Right lobe of liver (tissue), 6 donors: ENCODE results near the gene MIS18BP1. TPM values are rescaled to one million over a fixed set of nuclear protein-coding genes. Genes with fewer than 3 reads are reported as not detected.

ENCODE experiments used
- ATAC-seq, 4 donors: fragments of 200-7000 bp; cut with Tn5 transposase; one replicate each; pipeline ENCODE4 v1.9.1; 2020; ENCODE audit warnings: mild to moderate bottlenecking in 4 of 4, moderate library complexity in 4 of 4
- DNase-seq, 3 donors: peaks; one replicate each; pipeline ENCODE4 v3.0.0-alpha.2; 2020
- H3K27ac ChIP-seq, 3 donors: fragments of 200-600 bp; one replicate each; pipeline ENCODE4 v1.8.0; 2022
- H3K27me3 ChIP-seq, 2 donors: fragments of 200-600 bp; one replicate each; pipeline ENCODE4 v1.8.0; 2022
- H3K36me3 ChIP-seq, 4 donors: fragments of 200-600 bp; sonication (generic) in 1 of 4; one replicate each; pipeline versions ENCODE4 v1.5.1 to v1.8.0; 2017 to 2022; ENCODE audit warnings: control low read depth in 1 of 4
- H3K4me1 ChIP-seq, 4 donors: fragments of 200-600 bp; sonication (generic) in 1 of 4; one replicate each; pipeline versions ENCODE4 v1.5.1 to v1.8.0; 2017 to 2022; ENCODE audit warnings: control low read depth in 1 of 4
- H3K4me3 ChIP-seq, 3 donors: fragments of 200-600 bp; one replicate each; pipeline ENCODE4 v1.8.0; 2022
- H3K9me3 ChIP-seq, 4 donors: fragments of 200-600 bp; sonication (generic) in 1 of 4; one replicate each; pipeline versions ENCODE4 v1.5.1 to v1.8.0; 2017 to 2022; ENCODE audit warnings: control low read depth in 1 of 4
- POLR2A ChIP-seq: fragments of 450-650 bp; IDR thresholded peaks from one replicate; pipeline ENCODE4 v1.6.1; 2017; ENCODE audit warnings: antibody characterized with exemption, mild to moderate bottlenecking
- WGBS: methylation state at CpG from one replicate; pipeline ENCODE4 v1.1.6; 2018; ENCODE audit warnings: low coverage, low lambda C conversion rate; ENCODE audit not compliant: insufficient coverage; ENCODE audit errors: missing lambda C conversion rate; 5-methylcytosine and 5-hydroxymethylcytosine counted together
- intact Hi-C, 2 donors: fragments of 100-400 bp; cut with DNase I; formaldehyde crosslinking; loops; one replicate each; pipeline versions ENCODE4 v1.11.2 to v1.14.1; 2022
- small RNA-seq, 2 experiments: library from RNA; depleted of rRNA; stranded (forward); fragments of <200 nt; gene quantifications; one replicate each; pipeline ENCODE3, GENCODE V24; 2016
- total RNA-seq, 6 experiments: library from RNA; depleted of rRNA in 2 of 6; stranded (reverse); fragments of >200 nt in 2 of 6; fragmentation: NEBNext Ultra II Directional in 3 of 6; extraction: Animal tissue kit (Norgen Biotek cat#: 25700) in 3 of 6; gene quantifications; one replicate each; pipeline versions ENCODE4 v1.1.0 to v1.2.4, GENCODE V29; 2016 to 2023
- TF ChIP-seq, protein P1 (sequence below), 4 donors: fragments of 200-600 bp in 3 of 4; fragments of 450-650 bp in 1 of 4; IDR thresholded peaks; one replicate each; pipeline versions ENCODE4 v1.5.1 to v1.8.0; 2016 to 2022; ENCODE audit warnings: antibody characterized with exemption in 4 of 4, mild to moderate bottlenecking in 2 of 4
- donor health status: DM: no; HTN: yes; CAD: no.
- donor health status: DM: no; HTN: no; CAD: no.
- donor health status: DM: no; HTN: no; CAD: no.
- donor health status: DM: no; HTN: yes; CAD: no.
- donor health status: DM: no; HTN: yes; CAD: no.

The MIS18BP1 gene
- total RNA-seq, 6 experiments from 2014 or later: 4.6 to 11.0 (median 6.4) TPM

DNA sequence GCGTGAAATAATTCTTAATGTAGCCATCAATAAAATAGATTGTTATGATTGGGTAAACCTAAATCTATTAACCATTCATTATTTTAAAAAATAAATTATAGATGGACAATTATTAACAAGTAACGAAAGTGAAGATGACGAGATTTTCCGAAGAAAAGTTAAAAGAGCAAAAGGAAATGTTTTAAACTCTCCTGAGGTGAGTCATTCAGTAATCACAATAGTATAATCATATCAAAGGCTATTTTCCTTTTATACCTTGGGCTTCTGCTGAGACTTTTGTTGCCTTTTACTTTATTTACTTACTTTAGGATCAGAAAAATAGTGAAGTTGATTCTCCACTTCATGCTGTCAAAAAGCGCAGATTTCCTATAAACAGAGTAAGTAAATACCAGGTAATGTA, 71.7 kb downstream of the MIS18BP1 start:
- no peaks in the 10 kb centered on the region for H3K36me3 ChIP-seq
- no peaks in the 10 kb centered on the region for H3K4me1 ChIP-seq
- no peak overlapping the region for H3K27ac ChIP-seq
- no peak for ATAC-seq
- no peak overlapping the region for H3K4me3 ChIP-seq
- no peak for TF ChIP-seq POLR2A
- TF ChIP-seq, protein P1, sequence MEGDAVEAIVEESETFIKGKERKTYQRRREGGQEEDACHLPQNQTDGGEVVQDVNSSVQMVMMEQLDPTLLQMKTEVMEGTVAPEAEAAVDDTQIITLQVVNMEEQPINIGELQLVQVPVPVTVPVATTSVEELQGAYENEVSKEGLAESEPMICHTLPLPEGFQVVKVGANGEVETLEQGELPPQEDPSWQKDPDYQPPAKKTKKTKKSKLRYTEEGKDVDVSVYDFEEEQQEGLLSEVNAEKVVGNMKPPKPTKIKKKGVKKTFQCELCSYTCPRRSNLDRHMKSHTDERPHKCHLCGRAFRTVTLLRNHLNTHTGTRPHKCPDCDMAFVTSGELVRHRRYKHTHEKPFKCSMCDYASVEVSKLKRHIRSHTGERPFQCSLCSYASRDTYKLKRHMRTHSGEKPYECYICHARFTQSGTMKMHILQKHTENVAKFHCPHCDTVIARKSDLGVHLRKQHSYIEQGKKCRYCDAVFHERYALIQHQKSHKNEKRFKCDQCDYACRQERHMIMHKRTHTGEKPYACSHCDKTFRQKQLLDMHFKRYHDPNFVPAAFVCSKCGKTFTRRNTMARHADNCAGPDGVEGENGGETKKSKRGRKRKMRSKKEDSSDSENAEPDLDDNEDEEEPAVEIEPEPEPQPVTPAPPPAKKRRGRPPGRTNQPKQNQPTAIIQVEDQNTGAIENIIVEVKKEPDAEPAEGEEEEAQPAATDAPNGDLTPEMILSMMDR (IDR thresholded peaks at IDR 0.05): no peak
- H3K9me3 ChIP-seq: no peaks in the 10 kb centered on the region
- DNase-seq: no peak
- H3K27me3 ChIP-seq: no peaks in the 10 kb centered on the region
- 91% methylated on average over 5 of the region's 5 CpGs for whole genome bisulfite sequencing
- intact Hi-C loops: no loop called here

DNA sequence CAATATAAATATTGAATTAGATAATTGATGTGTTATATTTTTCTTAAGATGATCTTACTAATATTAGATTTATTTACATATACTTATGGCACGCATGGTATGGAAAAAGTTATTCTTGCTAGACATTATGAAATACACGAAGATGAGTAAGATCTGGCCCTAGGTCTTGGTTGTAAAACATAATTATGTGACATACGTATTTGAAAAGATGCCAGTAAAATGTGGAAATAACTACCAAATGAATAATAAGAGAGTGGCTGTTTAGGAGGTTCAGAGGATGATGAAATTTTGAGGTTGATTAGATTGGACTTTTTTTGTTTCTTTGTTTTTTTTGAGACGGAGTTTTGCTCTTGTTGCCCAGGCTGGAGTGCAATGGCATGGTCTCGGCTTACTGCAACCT, 75.9 kb downstream of the MIS18BP1 start:
- intact Hi-C loops: no loop called here
- Histone ChIP-seq H3K9me3 (no peaks in the 10 kb centered on the region), H3K4me3 (no peak overlapping the region), H3K27ac (no peak overlapping the region), H3K4me1 (no peaks in the 10 kb centered on the region), H3K36me3 (no peaks in the 10 kb centered on the region), H3K27me3 (no peaks in the 10 kb centered on the region)
- TF ChIP-seq, protein P1 (IDR thresholded peaks at IDR 0.05): no peak
- TF ChIP-seq POLR2A: no peak
- 82% methylated on average over 5 of the region's 5 CpGs for WGBS
- ATAC-seq (no peak), DNase-seq (no peak)

DNA sequence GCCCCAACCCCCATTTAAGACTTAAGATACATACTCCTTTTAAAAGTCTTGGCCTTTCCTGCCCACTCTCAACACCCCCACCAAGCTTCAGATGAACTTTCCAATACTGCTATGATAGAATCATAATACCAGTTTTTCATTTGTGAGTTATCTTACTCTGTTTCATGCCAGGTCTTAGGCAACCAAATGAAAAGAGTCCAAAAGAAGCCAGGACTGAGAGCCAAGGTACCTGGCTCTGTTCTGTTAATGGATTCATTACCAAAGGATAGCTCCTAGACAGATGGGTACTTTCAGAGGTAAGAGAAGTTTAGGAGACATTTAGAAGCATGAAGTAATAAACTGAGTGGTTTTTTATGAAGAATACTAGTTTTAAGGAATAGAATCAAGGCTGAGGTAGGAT, 83.1 kb downstream of the MIS18BP1 start:
- intact Hi-C loops: no loop called here

DNA sequence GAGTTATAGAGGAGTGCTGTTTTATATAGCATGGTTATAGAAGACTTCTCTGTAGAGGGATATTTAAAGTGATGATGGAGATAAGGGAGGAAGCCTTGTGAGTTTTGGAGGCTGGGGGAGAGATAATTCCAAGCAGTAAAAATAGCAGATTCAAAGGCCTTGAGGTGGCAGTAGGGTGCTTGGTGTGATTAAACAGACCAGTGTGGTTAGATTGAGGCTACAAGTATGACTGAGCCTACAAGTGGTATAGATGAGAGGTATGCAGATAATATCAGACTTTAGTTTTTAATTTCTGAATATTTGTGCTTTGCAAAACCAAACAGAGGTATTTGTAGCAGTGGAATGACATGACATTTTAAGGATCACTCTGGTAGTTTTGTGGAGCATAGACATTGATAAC, 96.9 kb downstream of the MIS18BP1 start:
- H3K4me3 ChIP-seq: no peak overlapping the region
- H3K9me3 ChIP-seq: no peaks in the 10 kb centered on the region
- ATAC-seq (no peak), DNase-seq (no peak)
- H3K27ac ChIP-seq: no peak overlapping the region
- no peaks in the 10 kb centered on the region for H3K4me1 ChIP-seq
- intact Hi-C loops: no loop called here
- no peaks in the 10 kb centered on the region for H3K27me3 ChIP-seq
- no peaks in the 10 kb centered on the region for H3K36me3 ChIP-seq
- TF ChIP-seq, protein P1 (IDR thresholded peaks at IDR 0.05): no peak
- TF ChIP-seq POLR2A: no peak

More for the DNA sequence above, 83.1 kb downstream of the MIS18BP1 start:
- no peak for TF ChIP-seq POLR2A
- TF ChIP-seq, protein P1 (IDR thresholded peaks at IDR 0.05): no peak
- ATAC-seq (peak in 1 of 4 donors; percentile 60), DNase-seq (no peak)
- no peak overlapping the region for H3K4me3 ChIP-seq
- H3K27ac ChIP-seq: no peak overlapping the region
- H3K36me3 ChIP-seq: peaks cover 0 to 5% (median 0%) of the 10 kb centered on the region in 4 donors
- no peaks in the 10 kb centered on the region for H3K4me1 ChIP-seq
- H3K9me3 ChIP-seq: no peaks in the 10 kb centered on the region
- no peaks in the 10 kb centered on the region for H3K27me3 ChIP-seq

Small RNAs within 50 kb of the gene (small RNA-seq; reads per million reads assigned to genes)
- gene RNU6-552P: 0 reads per million in 2 experiments

Other genes with a start within 250 kb of the MIS18BP1 start
- gene PRPF39, start 169.1 kb downstream of the MIS18BP1 start, total RNA-seq: 10 to 100 TPM in 3 of 6 experiments, 1 to 10 TPM in 3; 7.3 to 15.1 (median 10.4) TPM
- 10 to 100 TPM; 25.0 to 32.9 (median 27.2) TPM for gene FKBP3, start 118.7 kb downstream of the MIS18BP1 start, total RNA-seq
- gene FANCM, start 117.3 kb downstream of the MIS18BP1 start, total RNA-seq: 1 to 10 TPM; 1.4 to 3.9 (median 1.9) TPM